Tibial nerve (tissue), 4 donors: ENCODE data around the gene RETSAT.

Experiments used
- CTCF ChIP-seq, 5 experiments: fragments of 200-600 bp in 3 of 5; fragments of 450-650 bp in 2 of 5; sonication (generic) in 3 of 5; IDR thresholded peaks; one replicate each; pipeline ENCODE4 v1.5.1; 2016 to 2019; ENCODE audit warnings: antibody characterized with exemption in 5 of 5, mild to moderate bottlenecking in 3 of 5, moderate library complexity in 2 of 5
- EP300 ChIP-seq, 2 donors: sonication (generic); formaldehyde crosslinking; IDR thresholded peaks; one replicate each; pipeline ENCODE4 v1.6.1; 2017; ENCODE audit warnings: antibody characterized with exemption in 2 of 2, mild to moderate bottlenecking in 1 of 2

- TF ChIP-seq CTCF (IDR thresholded peaks at IDR 0.05) (no peak), EP300 (IDR thresholded peaks at IDR 0.05) (no peak)
These were observed 23.3 kb downstream of the RETSAT start for GRCh38 chr2:85330839-85331636.
